Measurements from ENCODE around the gene RNASE9.
A peak's percentile ranks its signal among the peaks of the same experiment; 100 is the strongest.

RNASE9 gene

GRCh38 chr14:20603813-20604690, 43.2 kb upstream of the RNASE9 start:
- Histone ChIP-seq H3K27me3 (ENCODE audit: insufficient read depth, poor library complexity, severe bottlenecking) (no peaks in the 10 kb centered on the region), H3K27ac (replicated peaks) (peak overlapping the region; percentile 17; the same call in 1 of the 2 replicates), H3K4me3 (replicated peaks; ENCODE audit: insufficient read depth, low read length) (no peak overlapping the region)
- peak; percentile 15 to 39 for DNase-seq (ENCODE audit: low read depth in 1 of 2, low spot score in 1 of 2)
- TF ChIP-seq, protein P1, sequence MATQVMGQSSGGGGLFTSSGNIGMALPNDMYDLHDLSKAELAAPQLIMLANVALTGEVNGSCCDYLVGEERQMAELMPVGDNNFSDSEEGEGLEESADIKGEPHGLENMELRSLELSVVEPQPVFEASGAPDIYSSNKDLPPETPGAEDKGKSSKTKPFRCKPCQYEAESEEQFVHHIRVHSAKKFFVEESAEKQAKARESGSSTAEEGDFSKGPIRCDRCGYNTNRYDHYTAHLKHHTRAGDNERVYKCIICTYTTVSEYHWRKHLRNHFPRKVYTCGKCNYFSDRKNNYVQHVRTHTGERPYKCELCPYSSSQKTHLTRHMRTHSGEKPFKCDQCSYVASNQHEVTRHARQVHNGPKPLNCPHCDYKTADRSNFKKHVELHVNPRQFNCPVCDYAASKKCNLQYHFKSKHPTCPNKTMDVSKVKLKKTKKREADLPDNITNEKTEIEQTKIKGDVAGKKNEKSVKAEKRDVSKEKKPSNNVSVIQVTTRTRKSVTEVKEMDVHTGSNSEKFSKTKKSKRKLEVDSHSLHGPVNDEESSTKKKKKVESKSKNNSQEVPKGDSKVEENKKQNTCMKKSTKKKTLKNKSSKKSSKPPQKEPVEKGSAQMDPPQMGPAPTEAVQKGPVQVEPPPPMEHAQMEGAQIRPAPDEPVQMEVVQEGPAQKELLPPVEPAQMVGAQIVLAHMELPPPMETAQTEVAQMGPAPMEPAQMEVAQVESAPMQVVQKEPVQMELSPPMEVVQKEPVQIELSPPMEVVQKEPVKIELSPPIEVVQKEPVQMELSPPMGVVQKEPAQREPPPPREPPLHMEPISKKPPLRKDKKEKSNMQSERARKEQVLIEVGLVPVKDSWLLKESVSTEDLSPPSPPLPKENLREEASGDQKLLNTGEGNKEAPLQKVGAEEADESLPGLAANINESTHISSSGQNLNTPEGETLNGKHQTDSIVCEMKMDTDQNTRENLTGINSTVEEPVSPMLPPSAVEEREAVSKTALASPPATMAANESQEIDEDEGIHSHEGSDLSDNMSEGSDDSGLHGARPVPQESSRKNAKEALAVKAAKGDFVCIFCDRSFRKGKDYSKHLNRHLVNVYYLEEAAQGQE (IDR thresholded peaks at IDR 0.05; ENCODE audit: insufficient replicate concordance, low read depth): no peak
- TF ChIP-seq SPI1 (IDR thresholded peaks at IDR 0.05; ENCODE audit: borderline replicate concordance, low read depth) (no peak), CTCF (IDR thresholded peaks at IDR 0.05; ENCODE audit: insufficient read depth, low read length) (no peak), POLR2AphosphoS5 (IDR thresholded peaks at IDR 0.05; ENCODE audit: low read depth) (no peak), GABPA (IDR thresholded peaks at IDR 0.05; ENCODE audit: low read depth) (no peak)

- DNase-seq (ENCODE audit: low read depth in 1 of 2, low spot score in 1 of 2): no peak
- no peak overlapping the region for H3K27ac ChIP-seq (replicated peaks)
Measured at GRCh38 chr14:20602583-20602982, 41.7 kb upstream of the RNASE9 start.

DNA sequence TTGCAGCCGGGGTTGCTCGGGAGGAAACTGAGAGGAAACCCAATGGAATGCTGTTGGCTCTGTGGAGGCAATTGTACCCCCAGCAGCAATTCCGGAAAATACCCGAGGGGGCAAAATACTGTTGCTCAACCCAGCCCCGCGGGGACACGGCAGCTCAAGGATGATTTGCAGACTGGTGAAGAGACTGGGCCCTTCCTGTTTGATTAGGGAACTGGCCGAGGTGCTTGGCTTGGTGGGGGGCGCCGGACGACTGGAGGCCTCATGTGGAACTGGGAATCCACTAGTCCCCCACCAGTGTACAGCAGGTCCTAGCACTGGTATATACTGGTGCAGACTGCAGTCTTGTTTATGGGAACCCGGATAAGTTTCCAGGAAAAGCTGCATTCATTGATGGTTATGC, 40.7 kb upstream of the RNASE9 start:
- peak in 1 of 2 experiments; percentile 28 for DNase-seq (ENCODE audit: low read depth in 1 of 2, low spot score in 1 of 2)
- H3K27ac ChIP-seq (replicated peaks): no peak overlapping the region
- H3K4me3 ChIP-seq (replicated peaks; ENCODE audit: insufficient read depth, low read length): no peak overlapping the region
- H3K27me3 ChIP-seq (ENCODE audit: insufficient read depth, poor library complexity, severe bottlenecking): no peaks in the 10 kb centered on the region
- TF ChIP-seq GABPA (IDR thresholded peaks at IDR 0.05; ENCODE audit: low read depth) (no peak), POLR2AphosphoS5 (IDR thresholded peaks at IDR 0.05; ENCODE audit: low read depth) (no peak)
- TF ChIP-seq, protein P1 (IDR thresholded peaks at IDR 0.05; ENCODE audit: insufficient replicate concordance, low read depth): peak; percentile 57

More at GRCh38 chr14:20602583-20602982, 41.7 kb upstream of the RNASE9 start:
- TF ChIP-seq GABPA (IDR thresholded peaks at IDR 0.05; ENCODE audit: low read depth) (no peak), SPI1 (IDR thresholded peaks at IDR 0.05; ENCODE audit: borderline replicate concordance, low read depth) (no peak), CTCF (IDR thresholded peaks at IDR 0.05; ENCODE audit: insufficient read depth, low read length) (no peak), POLR2AphosphoS5 (IDR thresholded peaks at IDR 0.05; ENCODE audit: low read depth) (no peak)
- TF ChIP-seq, protein P1 (IDR thresholded peaks at IDR 0.05; ENCODE audit: insufficient replicate concordance, low read depth): no peak
- no peaks in the 10 kb centered on the region for H3K27me3 ChIP-seq (ENCODE audit: insufficient read depth, poor library complexity, severe bottlenecking)
- no peak overlapping the region for H3K4me3 ChIP-seq (replicated peaks; ENCODE audit: insufficient read depth, low read length)
